SJSA1 (cell line): ENCODE data around the gene GUCA1A. TPM values are rescaled to one million over a fixed set of nuclear protein-coding genes. Genes with fewer than 3 reads are reported as not detected.
A peak's percentile ranks its signal among the peaks of the same experiment; 100 is the strongest.
"Not testable (repeated sequence)": the region's sequence is repeated elsewhere in the genome, so short reads cannot be mapped to it uniquely, and the experiment has no call there.

Experiments used
- DNase-seq, 2 experiments: peaks; one replicate each; pipeline ENCODE4 v3.0.0-alpha.2; 2015 to 2020; ENCODE audit warnings: low spot score in 2 of 2, low read depth in 1 of 2
- H3K27ac ChIP-seq: fragments of 250-450 bp; sonication (Bioruptor Pico); 2 replicates; pipeline ENCODE4 v1.5.1; 2020; ENCODE audit warnings: mild to moderate bottlenecking, moderate library complexity
- H3K27me3 ChIP-seq: fragments of 250-450 bp; sonication (Bioruptor Pico); replicated peaks from 2 replicates; pipeline ENCODE4 v1.5.1; 2020; ENCODE audit warnings: mild to moderate bottlenecking, moderate library complexity
- H3K36me3 ChIP-seq: fragments of 250-450 bp; sonication (Bioruptor Pico); 2 replicates; pipeline ENCODE4 v1.5.1; 2020; ENCODE audit warnings: mild to moderate bottlenecking
- H3K4me1 ChIP-seq: fragments of 250-450 bp; sonication (Bioruptor Pico); replicated peaks from 2 replicates; pipeline ENCODE4 v1.6.1; 2021; ENCODE audit warnings: mild to moderate bottlenecking
- H3K4me3 ChIP-seq: fragments of 250-450 bp; sonication (Bioruptor Pico); 2 replicates; pipeline ENCODE4 v1.5.1; 2020; ENCODE audit warnings: mild to moderate bottlenecking
- H3K9me3 ChIP-seq: fragments of 250-450 bp; sonication (Bioruptor Pico); replicated peaks from 2 replicates; pipeline ENCODE4 v1.5.1; 2020; ENCODE audit warnings: mild to moderate bottlenecking
- total RNA-seq: library from RNA; depleted of rRNA; stranded (reverse); fragments of >200 nt; shearing (Covaris generic); gene quantifications from 2 replicates; pipeline ENCODE4 v1.2.3, GENCODE V29; 2014

Gene GUCA1A
- total RNA-seq, 1 experiment from 2014 or later = not detected

- Histone ChIP-seq H3K27me3 (no peaks in the 10 kb centered on the region), H3K27ac (no peak overlapping the region), H3K4me3 (no peak overlapping the region), H3K9me3 (no peaks in the 10 kb centered on the region), H3K36me3 (no peaks in the 10 kb centered on the region), H3K4me1 (no peaks in the 10 kb centered on the region)
- DNase-seq = no peak
Measured at GRCh38 chr6:42154461-42155209, 18.5 kb upstream of the GUCA1A start.

GRCh38 chr6:42155293-42155692, 17.9 kb upstream of the GUCA1A start:
- no peak overlapping the region for H3K4me3 ChIP-seq
- H3K36me3 ChIP-seq = no peaks in the 10 kb centered on the region
- no peak for DNase-seq
- no peak overlapping the region for H3K27ac ChIP-seq
- H3K27me3 ChIP-seq = no peaks in the 10 kb centered on the region
- no peaks in the 10 kb centered on the region for H3K4me1 ChIP-seq
- H3K9me3 ChIP-seq = no peaks in the 10 kb centered on the region

DNA sequence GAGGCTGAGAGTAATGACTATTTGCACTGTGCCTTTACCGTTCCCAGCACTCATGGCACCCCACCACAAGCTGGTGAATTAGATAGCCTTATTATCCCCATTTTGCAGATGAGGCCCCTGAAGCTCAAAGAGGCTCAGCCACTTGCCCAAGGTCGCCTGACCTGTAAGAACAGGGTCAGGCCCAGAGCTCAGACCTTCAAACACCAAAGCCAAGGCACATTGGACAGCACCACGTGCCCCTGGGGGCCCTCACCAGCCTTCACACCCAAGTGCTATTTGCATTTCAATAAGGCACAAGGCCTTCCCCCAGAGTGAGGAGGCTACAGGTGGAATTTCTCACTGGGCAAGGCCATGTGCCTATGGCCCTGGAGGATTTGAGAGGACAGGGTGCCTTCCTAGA, 16.5 kb upstream of the GUCA1A start:
- Histone ChIP-seq H3K9me3 (no peaks in the 10 kb centered on the region), H3K4me1 (no peaks in the 10 kb centered on the region), H3K36me3 (no peaks in the 10 kb centered on the region), H3K27ac (no peak overlapping the region), H3K27me3 (no peaks in the 10 kb centered on the region), H3K4me3 (no peak overlapping the region)
- no peak for DNase-seq

DNA sequence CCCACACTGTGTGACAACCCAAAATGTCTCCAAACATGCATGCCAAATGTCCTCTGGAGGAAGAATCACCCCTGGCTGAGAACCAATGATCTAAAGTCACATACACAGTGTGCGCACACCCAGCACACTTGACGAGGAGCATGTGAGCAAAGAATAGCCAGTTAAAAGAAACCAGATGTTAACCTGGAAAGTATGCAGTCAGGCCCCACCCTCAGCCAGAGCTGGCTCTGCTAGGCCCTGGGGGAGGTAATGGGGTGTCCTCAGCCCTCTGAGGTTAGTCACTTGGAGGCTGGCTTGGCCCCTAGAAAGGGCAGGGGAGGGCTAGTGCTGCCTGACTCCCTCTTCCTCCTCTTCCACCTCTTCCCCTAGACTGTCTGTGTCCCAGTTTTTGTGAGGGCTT, 15.2 kb upstream of the GUCA1A start:
- Histone ChIP-seq H3K27me3 (no peaks in the 10 kb centered on the region), H3K27ac (no peak overlapping the region), H3K4me1 (no peaks in the 10 kb centered on the region), H3K36me3 (no peaks in the 10 kb centered on the region), H3K9me3 (no peaks in the 10 kb centered on the region), H3K4me3 (no peak overlapping the region)
- no peak for DNase-seq

- Histone ChIP-seq H3K4me3 (no peak overlapping the region), H3K4me1 (no peaks in the 10 kb centered on the region), H3K27ac (no peak overlapping the region), H3K9me3 (no peaks in the 10 kb centered on the region), H3K36me3 (no peaks in the 10 kb centered on the region), H3K27me3 (no peaks in the 10 kb centered on the region)
- no peak for DNase-seq
Measured at GRCh38 chr6:42158631-42159030, 14.5 kb upstream of the GUCA1A start.

DNA sequence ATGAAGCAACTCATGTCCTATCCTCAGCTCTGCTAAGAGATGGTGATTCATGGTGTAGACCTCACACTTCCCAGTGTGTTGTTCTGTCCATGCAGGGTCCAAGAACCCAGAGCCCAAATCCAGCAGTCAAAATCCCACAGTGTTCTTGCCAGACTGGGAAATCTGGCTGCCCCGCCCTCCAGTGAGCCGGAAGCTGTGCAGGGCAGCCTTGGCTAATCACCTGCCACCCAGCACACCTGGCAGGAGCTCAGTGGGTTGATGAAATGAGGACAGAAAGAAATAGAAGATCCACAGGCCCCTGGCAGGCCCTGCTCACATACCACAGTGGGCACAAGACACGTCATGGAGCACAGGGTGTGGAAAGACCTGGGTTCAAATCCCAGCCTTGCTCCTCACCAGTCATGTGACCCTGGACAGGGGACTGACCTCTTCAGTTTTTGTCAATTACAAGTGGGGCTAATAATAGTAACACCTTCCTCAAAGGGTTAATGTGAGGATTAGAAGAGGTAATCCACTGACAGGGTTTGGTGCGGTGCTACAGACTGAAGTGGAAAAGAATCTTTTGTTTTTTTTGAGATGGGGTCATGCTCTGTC, 13.6 kb upstream of the GUCA1A start:
- no peaks in the 10 kb centered on the region for H3K4me1 ChIP-seq
- no peak for DNase-seq

GRCh38 chr6:42162384-42162783, 10.8 kb upstream of the GUCA1A start:
- no peak for DNase-seq
- Histone ChIP-seq H3K9me3 (no peaks in the 10 kb centered on the region), H3K27ac (no peak overlapping the region), H3K4me1 (0 out of 2 replicates have a peak, but pooled peaks cover 3% of the 10 kb centered on the region), H3K4me3 (no peak overlapping the region), H3K36me3 (no peaks in the 10 kb centered on the region), H3K27me3 (no peaks in the 10 kb centered on the region)

More for the DNA sequence above, 13.6 kb upstream of the GUCA1A start:
- no peaks in the 10 kb centered on the region for H3K27me3 ChIP-seq
- no peaks in the 10 kb centered on the region for H3K36me3 ChIP-seq
- H3K9me3 ChIP-seq = no peaks in the 10 kb centered on the region
- no peak overlapping the region for H3K27ac ChIP-seq
- no peak overlapping the region for H3K4me3 ChIP-seq

DNA sequence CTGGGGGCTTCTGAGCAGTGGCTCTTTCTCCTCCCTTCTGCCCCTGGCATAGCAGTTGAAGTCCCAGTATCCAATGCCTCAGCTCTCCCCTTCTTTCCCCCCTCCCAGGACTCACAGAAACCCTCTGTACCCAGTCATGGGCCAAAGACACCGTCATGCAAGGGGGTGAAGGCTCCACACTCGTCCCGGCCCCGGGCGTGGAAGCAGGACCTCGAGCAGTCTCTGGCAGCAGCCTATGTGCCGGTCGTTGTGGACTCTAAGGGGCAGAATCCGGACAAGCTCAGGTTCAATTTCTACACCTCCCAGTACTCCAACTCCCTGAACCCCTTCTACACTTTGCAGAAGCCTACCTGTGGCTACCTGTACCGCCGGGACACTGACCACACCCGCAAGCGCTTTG, 10.4 kb upstream of the GUCA1A start:
- Histone ChIP-seq H3K27me3 (no peaks in the 10 kb centered on the region), H3K4me3 (no peak overlapping the region), H3K36me3 (no peaks in the 10 kb centered on the region), H3K9me3 (no peaks in the 10 kb centered on the region), H3K4me1 (0 out of 2 replicates have a peak, but pooled peaks cover 3% of the 10 kb centered on the region), H3K27ac (no peak overlapping the region)
- DNase-seq = no peak

DNA sequence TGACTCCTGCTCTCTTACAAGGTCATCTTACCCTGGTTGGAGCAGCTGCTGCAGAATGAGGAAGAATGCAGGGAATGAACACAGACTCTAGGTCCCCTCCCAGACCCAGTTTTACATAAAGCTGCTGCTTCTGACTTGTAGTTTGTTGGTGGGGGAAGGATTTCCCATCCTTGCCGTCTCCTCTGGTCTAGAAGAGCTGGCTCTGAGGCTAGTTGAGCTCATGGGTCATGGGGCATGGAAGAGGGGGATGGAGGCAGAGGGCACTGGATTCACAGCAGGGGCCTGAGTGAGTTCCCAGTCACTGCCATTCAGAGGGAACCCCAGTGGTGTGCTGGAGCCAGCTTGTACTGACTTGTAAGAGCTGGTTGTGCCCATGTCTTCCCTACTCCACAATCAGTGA, 9.2 kb upstream of the GUCA1A start:
- Histone ChIP-seq H3K36me3 (no peaks in the 10 kb centered on the region), H3K27me3 (no peaks in the 10 kb centered on the region), H3K27ac (no peak overlapping the region), H3K9me3 (no peaks in the 10 kb centered on the region), H3K4me1 (0 out of 2 replicates have a peak, but pooled peaks cover 3% of the 10 kb centered on the region), H3K4me3 (no peak overlapping the region)
- no peak for DNase-seq

DNA sequence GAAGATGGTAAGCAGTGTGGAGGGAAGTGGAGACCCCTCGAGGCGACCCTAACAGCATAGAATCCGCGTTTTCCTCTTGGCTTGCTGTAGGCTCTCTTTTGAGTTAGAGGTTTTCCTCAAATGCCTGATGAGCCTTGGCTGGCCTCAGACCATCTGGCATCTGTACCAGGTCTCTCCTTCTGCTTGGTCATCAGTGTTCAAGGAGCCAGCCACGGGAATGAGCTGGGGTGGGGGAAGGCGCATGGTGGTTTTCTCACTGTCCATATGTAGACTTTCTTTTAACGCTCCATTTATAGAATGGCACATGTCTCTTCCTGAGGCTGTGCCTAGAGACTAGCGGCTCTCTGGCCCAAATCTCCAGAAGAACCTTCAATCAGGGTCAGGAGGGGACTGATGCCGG, 8.1 kb upstream of the GUCA1A start:
- Histone ChIP-seq H3K4me3 (no peak overlapping the region), H3K36me3 (no peaks in the 10 kb centered on the region), H3K27ac (no peak overlapping the region), H3K9me3 (no peaks in the 10 kb centered on the region; the same call in 1 of the 2 replicates), H3K4me1 (0 out of 2 replicates have a peak, but pooled peaks cover 3% of the 10 kb centered on the region), H3K27me3 (no peaks in the 10 kb centered on the region)
- DNase-seq = no peak

DNA sequence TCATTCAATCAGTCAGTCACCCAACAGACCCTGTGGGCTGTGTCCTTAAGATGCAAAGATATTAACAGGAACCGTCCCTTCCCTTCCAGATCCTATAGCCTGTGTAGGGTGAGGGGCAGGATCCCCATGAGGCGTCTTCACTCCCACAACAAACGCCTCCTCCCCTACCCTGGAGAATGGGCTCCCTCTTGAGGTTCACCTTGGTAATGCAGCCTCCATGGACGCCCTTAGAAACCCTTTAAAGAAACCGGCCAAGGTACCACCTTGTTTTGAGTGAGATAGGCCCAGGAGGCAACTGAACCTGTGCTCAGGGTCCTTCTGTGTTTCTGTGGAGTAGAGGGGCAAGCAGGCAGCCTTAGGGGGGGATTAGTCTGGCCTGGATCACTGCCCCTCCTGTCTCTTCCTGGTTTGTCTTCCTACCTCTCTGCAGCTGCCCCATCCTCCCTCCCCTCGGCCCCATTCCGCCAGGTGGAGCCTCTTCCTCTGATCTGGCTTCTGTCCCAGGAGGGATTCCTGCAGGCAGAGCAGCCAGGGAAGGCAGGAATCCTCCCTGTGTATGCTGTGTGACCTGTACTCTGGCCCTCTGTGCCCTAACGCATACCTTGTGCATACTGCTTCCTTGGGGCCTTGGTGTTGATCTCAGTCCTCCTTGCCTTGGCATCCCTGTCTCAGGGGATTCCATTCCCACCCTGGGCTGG, 6.6 kb upstream of the GUCA1A start:
- H3K27ac ChIP-seq = no peak overlapping the region
- no peaks in the 10 kb centered on the region for H3K36me3 ChIP-seq
- no peaks in the 10 kb centered on the region; the same call in 1 of the 2 replicates for H3K9me3 ChIP-seq
- no peaks in the 10 kb centered on the region for H3K27me3 ChIP-seq
- DNase-seq = peak; percentile 63 to 73
- no peak overlapping the region for H3K4me3 ChIP-seq
- 0 out of 2 replicates have a peak, but pooled peaks cover 3% of the 10 kb centered on the region for H3K4me1 ChIP-seq

DNA sequence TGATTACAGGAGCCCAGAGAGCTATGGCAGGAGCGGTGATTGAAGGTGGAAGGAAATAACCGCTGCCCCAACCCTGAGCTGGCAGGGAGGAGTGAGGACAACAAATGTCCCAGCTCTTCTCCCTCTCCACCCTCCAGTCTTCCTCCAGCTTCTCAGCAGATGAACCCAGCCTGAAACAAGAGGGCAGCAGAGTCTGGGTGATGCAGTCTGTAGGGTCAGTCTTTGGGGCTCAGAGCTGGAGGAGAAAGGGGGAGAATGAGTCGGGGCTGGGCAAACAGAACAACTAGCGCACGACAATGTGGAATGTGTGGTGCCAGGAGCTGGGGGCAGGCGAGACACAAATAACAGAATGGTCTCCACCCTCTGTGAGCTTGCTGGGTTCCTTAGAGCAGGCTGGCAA, 4.5 kb upstream of the GUCA1A start:
- no peaks in the 10 kb centered on the region for H3K36me3 ChIP-seq
- no peak overlapping the region for H3K4me3 ChIP-seq
- 0 out of 2 replicates have a peak, but pooled peaks cover 3% of the 10 kb centered on the region for H3K4me1 ChIP-seq
- DNase-seq = no peak
- no peak overlapping the region for H3K27ac ChIP-seq
- no peaks in the 10 kb centered on the region for H3K27me3 ChIP-seq
- H3K9me3 ChIP-seq = no peaks in the 10 kb centered on the region; the same call in 1 of the 2 replicates

DNA sequence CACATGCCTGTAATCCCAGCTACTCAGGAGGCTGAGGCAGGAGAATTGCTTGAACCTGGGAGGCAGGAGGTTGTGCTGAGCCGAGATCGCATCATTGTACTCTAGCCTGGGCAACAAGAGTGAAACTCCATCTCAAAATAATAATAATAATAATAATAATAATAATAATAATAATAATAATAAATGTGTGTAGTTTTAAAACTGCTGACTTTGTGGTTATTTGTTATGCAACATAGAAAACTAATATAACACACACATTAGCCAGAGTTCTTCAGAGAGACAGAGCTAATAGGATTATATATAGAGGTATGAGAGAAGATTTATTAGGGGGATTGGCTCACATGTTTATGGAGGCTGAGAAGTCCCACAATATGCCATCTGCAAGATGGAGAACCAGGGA, 3.4 kb upstream of the GUCA1A start:
- not testable (repeated sequence) for DNase-seq, H3K4me3 ChIP-seq, H3K4me1 ChIP-seq, H3K27ac ChIP-seq, H3K36me3 ChIP-seq, H3K9me3 ChIP-seq, H3K27me3 ChIP-seq
